ENCODE results near the gene CSDE1.

- TF ChIP-seq CTCF (IDR thresholded peaks at IDR 0.05) (no peak), ZBTB33 (IDR thresholded peaks at IDR 0.05; ENCODE audit: borderline replicate concordance, low read depth) (no peak), NRF1 (IDR thresholded peaks at IDR 0.05; ENCODE audit: low read depth, low read length) (no peak), POLR2AphosphoS5 (IDR thresholded peaks at IDR 0.05; ENCODE audit: low read depth, low read length) (no peak)
- TF ChIP-seq, protein P1, sequence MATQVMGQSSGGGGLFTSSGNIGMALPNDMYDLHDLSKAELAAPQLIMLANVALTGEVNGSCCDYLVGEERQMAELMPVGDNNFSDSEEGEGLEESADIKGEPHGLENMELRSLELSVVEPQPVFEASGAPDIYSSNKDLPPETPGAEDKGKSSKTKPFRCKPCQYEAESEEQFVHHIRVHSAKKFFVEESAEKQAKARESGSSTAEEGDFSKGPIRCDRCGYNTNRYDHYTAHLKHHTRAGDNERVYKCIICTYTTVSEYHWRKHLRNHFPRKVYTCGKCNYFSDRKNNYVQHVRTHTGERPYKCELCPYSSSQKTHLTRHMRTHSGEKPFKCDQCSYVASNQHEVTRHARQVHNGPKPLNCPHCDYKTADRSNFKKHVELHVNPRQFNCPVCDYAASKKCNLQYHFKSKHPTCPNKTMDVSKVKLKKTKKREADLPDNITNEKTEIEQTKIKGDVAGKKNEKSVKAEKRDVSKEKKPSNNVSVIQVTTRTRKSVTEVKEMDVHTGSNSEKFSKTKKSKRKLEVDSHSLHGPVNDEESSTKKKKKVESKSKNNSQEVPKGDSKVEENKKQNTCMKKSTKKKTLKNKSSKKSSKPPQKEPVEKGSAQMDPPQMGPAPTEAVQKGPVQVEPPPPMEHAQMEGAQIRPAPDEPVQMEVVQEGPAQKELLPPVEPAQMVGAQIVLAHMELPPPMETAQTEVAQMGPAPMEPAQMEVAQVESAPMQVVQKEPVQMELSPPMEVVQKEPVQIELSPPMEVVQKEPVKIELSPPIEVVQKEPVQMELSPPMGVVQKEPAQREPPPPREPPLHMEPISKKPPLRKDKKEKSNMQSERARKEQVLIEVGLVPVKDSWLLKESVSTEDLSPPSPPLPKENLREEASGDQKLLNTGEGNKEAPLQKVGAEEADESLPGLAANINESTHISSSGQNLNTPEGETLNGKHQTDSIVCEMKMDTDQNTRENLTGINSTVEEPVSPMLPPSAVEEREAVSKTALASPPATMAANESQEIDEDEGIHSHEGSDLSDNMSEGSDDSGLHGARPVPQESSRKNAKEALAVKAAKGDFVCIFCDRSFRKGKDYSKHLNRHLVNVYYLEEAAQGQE (IDR thresholded peaks at IDR 0.05; ENCODE audit: low read depth, low read length) = no peak
Observed at GRCh38 chr1:114749835-114750234, 7.9 kb downstream of the CSDE1 start.

Measured in SK-N-SH (cell line).